Ureter (tissue), 1 donor: Measurements from ENCODE around the gene EZH2. TPM values are rescaled to one million over a fixed set of nuclear protein-coding genes. Genes with fewer than 3 reads are reported as not detected.
A peak's percentile ranks its signal among the peaks of the same experiment; 100 is the strongest.

ENCODE experiments used
- DNase-seq: peaks from one replicate; pipeline ENCODE4 v3.0.0-alpha.2; 2020; ENCODE audit warnings: low spot score
- total RNA-seq: library from RNA; stranded (reverse); gene quantifications from one replicate; pipeline ENCODE4 v1.2.4, GENCODE V29; 2023
- donor health status: DM: yes; HTN: yes; CAD: no.

Gene EZH2
- total RNA-seq, 1 donor from 2014 or later: 3.6 TPM

GRCh38 chr7:148901178-148901577, 17.1 kb upstream of the EZH2 start:
- no peak for DNase-seq

- no peak for DNase-seq
Observed at GRCh38 chr7:148898845-148899484, 14.9 kb upstream of the EZH2 start.

GRCh38 chr7:148894591-148894990, 10.5 kb upstream of the EZH2 start:
- no peak for DNase-seq

GRCh38 chr7:148893071-148893470, 9.0 kb upstream of the EZH2 start:
- no peak for DNase-seq

- DNase-seq: no peak
Observed at GRCh38 chr7:148888300-148888699, 4.2 kb upstream of the EZH2 start.

- no peak for DNase-seq
Observed at GRCh38 chr7:148886844-148887243, 2.8 kb upstream of the EZH2 start.

GRCh38 chr7:148884299-148885022, 370 bp upstream of the EZH2 start:
- peak; percentile 94 for DNase-seq

GRCh38 chr7:148883266-148884048, 634 bp downstream of the EZH2 start:
- peak; percentile 50 for DNase-seq

GRCh38 chr7:148882841-148883265, 1.2 kb downstream of the EZH2 start:
- DNase-seq: no peak

- DNase-seq: no peak
Observed at GRCh38 chr7:148882192-148882591, 1.9 kb downstream of the EZH2 start.

GRCh38 chr7:148878317-148878716, 5.8 kb downstream of the EZH2 start:
- DNase-seq: no peak

GRCh38 chr7:148877517-148877916, 6.6 kb downstream of the EZH2 start:
- DNase-seq: no peak

- DNase-seq: no peak
Observed at GRCh38 chr7:148872188-148872587, 11.9 kb downstream of the EZH2 start.

- DNase-seq: no peak
Observed at GRCh38 chr7:148871551-148871950, 12.5 kb downstream of the EZH2 start.

GRCh38 chr7:148871030-148871429, 13.1 kb downstream of the EZH2 start:
- no peak for DNase-seq

GRCh38 chr7:148868378-148868674, 15.8 kb downstream of the EZH2 start:
- no peak for DNase-seq

GRCh38 chr7:148867596-148868377, 16.3 kb downstream of the EZH2 start:
- no peak for DNase-seq

GRCh38 chr7:148866362-148866761, 17.7 kb downstream of the EZH2 start:
- DNase-seq: no peak

- DNase-seq: no peak
Observed at GRCh38 chr7:148865283-148865682, 18.8 kb downstream of the EZH2 start.

GRCh38 chr7:148863324-148863723, 20.8 kb downstream of the EZH2 start:
- no peak for DNase-seq

GRCh38 chr7:148862481-148862880, 21.6 kb downstream of the EZH2 start:
- no peak for DNase-seq

GRCh38 chr7:148858489-148858888, 25.6 kb downstream of the EZH2 start:
- DNase-seq: no peak
